Gastrocnemius medialis (tissue), 4 donors: ENCODE results near the gene AFTPH.

ENCODE experiments used
- POLR2A ChIP-seq, 2 donors: fragments of 450-650 bp; IDR thresholded peaks; one replicate each; pipeline ENCODE4 v1.6.1; 2017; ENCODE audit warnings: antibody characterized with exemption in 2 of 2, mild to moderate bottlenecking in 2 of 2, moderate library complexity in 2 of 2
- TF ChIP-seq, protein P1 (sequence below), 5 experiments: fragments of 450-650 bp in 3 of 5; fragments of 200-600 bp in 2 of 5; sonication (generic) in 2 of 5; IDR thresholded peaks in 4 of 5; conservative IDR thresholded peaks in 1 of 5; 1 replicate in 4 of 5; 2 replicates in 1 of 5; pipeline ENCODE4 v1.5.1; 2016 to 2019; ENCODE audit warnings: antibody characterized with exemption in 5 of 5, mild to moderate bottlenecking in 3 of 5, moderate library complexity in 3 of 5

GRCh38 chr2:64615844-64616536 lies 91.9 kb downstream of the AFTPH start:
- TF ChIP-seq, protein P1, sequence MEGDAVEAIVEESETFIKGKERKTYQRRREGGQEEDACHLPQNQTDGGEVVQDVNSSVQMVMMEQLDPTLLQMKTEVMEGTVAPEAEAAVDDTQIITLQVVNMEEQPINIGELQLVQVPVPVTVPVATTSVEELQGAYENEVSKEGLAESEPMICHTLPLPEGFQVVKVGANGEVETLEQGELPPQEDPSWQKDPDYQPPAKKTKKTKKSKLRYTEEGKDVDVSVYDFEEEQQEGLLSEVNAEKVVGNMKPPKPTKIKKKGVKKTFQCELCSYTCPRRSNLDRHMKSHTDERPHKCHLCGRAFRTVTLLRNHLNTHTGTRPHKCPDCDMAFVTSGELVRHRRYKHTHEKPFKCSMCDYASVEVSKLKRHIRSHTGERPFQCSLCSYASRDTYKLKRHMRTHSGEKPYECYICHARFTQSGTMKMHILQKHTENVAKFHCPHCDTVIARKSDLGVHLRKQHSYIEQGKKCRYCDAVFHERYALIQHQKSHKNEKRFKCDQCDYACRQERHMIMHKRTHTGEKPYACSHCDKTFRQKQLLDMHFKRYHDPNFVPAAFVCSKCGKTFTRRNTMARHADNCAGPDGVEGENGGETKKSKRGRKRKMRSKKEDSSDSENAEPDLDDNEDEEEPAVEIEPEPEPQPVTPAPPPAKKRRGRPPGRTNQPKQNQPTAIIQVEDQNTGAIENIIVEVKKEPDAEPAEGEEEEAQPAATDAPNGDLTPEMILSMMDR (IDR thresholded peaks at IDR 0.05 in 4 of 5, conservative IDR thresholded peaks at IDR 0.05 in 1 of 5), result no peak
- no peak for TF ChIP-seq POLR2A (IDR thresholded peaks at IDR 0.05)
